ENCODE data around the gene CELSR1.

DNA sequence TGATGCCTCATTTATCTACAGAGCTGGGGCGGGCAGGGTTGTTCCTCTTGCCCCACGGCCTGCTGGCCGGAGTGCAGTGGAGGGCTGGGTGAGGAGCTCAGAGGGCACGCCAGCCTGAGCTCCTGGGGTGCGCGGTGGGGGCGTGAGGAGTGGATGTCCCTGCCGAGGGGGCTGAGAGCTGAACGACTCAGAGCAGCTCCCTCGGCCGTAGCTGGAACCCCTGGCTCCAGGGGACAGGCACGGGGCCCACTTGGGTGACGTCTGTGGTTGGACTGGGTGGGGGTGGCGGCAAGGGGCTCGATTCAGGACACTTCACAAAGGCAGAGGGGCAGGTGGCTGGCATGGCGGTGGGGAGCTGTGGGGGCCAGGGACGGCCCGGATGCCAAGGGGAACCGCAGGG, 139.5 kb downstream of the CELSR1 start:
- TF ChIP-seq CTCF (IDR thresholded peaks at IDR 0.05; ENCODE audit: low read depth, low read length, poor library complexity, severe bottlenecking) (no peak), EZH2phosphoT487 (IDR thresholded peaks at IDR 0.05; ENCODE audit: borderline replicate concordance, low read length) (no peak)

Measured in DOHH2 (cell line).